Frontal cortex (tissue), 4 donors: ENCODE results near the gene OLIG2. TPM values are rescaled to one million over a fixed set of nuclear protein-coding genes. Genes with fewer than 3 reads are reported as not detected.
A peak's percentile ranks its signal among the peaks of the same experiment; 100 is the strongest.

Experiments
- DNase-seq, 2 donors: peaks; one replicate each; pipeline ENCODE4 v3.0.0; 2012; ENCODE audit warnings: low spot score in 2 of 2
- FAIRE-seq: peaks from 2 replicates; lab custom pipeline; 2012; peaks lifted over from hg19 to GRCh38; lab: Jason Lieb, UNC
- total RNA-seq: library from RNA; depleted of rRNA; stranded (reverse); fragments of >200 nt; gene quantifications from one replicate; pipeline ENCODE4 v1.2.3, GENCODE V29; 2014
- donor health status: control.
- donor health status: control.
- donor health status: control.

The OLIG2 gene
- total RNA-seq, 1 donor from 2014 or later, result 14.7 TPM

GRCh38 chr21:33019516-33019884, 6.2 kb upstream of the OLIG2 start:
- no peak for DNase-seq

GRCh38 chr21:33019885-33020557, 5.7 kb upstream of the OLIG2 start:
- DNase-seq (peak in 1 of 2 donors; percentile 34), FAIRE-seq (no peak)

More at GRCh38 chr21:33019516-33019884, 6.2 kb upstream of the OLIG2 start:
- FAIRE-seq, result no peak

GRCh38 chr21:33020558-33021100, 5.1 kb upstream of the OLIG2 start:
- DNase-seq (no peak), FAIRE-seq (no peak)

GRCh38 chr21:33021150-33021549, 4.6 kb upstream of the OLIG2 start:
- DNase-seq, result no peak
- no peak for FAIRE-seq

GRCh38 chr21:33021667-33022066, 4.1 kb upstream of the OLIG2 start:
- FAIRE-seq (no peak), DNase-seq (no peak)

GRCh38 chr21:33022489-33022827, 3.3 kb upstream of the OLIG2 start:
- DNase-seq (peak in 1 of 2 donors; percentile 18), FAIRE-seq (no peak)

- DNase-seq (peak; percentile 22 to 49), FAIRE-seq (no peak)
These were observed 2.7 kb upstream of the OLIG2 start for GRCh38 chr21:33022828-33023573.

GRCh38 chr21:33023574-33024200, 2.0 kb upstream of the OLIG2 start:
- FAIRE-seq (no peak), DNase-seq (peak in 1 of 2 donors; percentile 57)

- FAIRE-seq (no peak), DNase-seq (peak in 1 of 2 donors; percentile 50)
These were observed 1.3 kb upstream of the OLIG2 start for GRCh38 chr21:33024201-33025103.

- FAIRE-seq (no peak), DNase-seq (peak in 1 of 2 donors; percentile 75)
These were observed 638 bp upstream of the OLIG2 start for GRCh38 chr21:33025106-33025488.

GRCh38 chr21:33026443-33026858, 716 bp downstream of the OLIG2 start:
- FAIRE-seq, result no peak
- peak in 1 of 2 donors; percentile 47 for DNase-seq

GRCh38 chr21:33026878-33027400, 1.2 kb downstream of the OLIG2 start:
- no peak for FAIRE-seq
- DNase-seq, result peak in 1 of 2 donors; percentile 63

- peak in 1 of 2 donors; percentile 42 for DNase-seq
These were observed 1.9 kb downstream of the OLIG2 start for GRCh38 chr21:33027401-33028286.

GRCh38 chr21:33028287-33028670, 2.5 kb downstream of the OLIG2 start:
- FAIRE-seq (no peak), DNase-seq (no peak)

More at GRCh38 chr21:33027401-33028286, 1.9 kb downstream of the OLIG2 start:
- no peak for FAIRE-seq

- DNase-seq, result peak in 1 of 2 donors; percentile 54
- FAIRE-seq, result no peak
These were observed 3.1 kb downstream of the OLIG2 start for GRCh38 chr21:33028773-33029384.

- DNase-seq, result peak in 1 of 2 donors; percentile 38
- FAIRE-seq, result no peak
These were observed 3.7 kb downstream of the OLIG2 start for GRCh38 chr21:33029385-33029921.

GRCh38 chr21:33029975-33030461, 4.3 kb downstream of the OLIG2 start:
- DNase-seq (peak in 1 of 2 donors; percentile 49), FAIRE-seq (no peak)
